ENCODE data around the gene PNMA8C. TPM values are rescaled to one million over a fixed set of nuclear protein-coding genes. Genes with fewer than 3 reads are reported as not detected.

The PNMA8C gene
- total RNA-seq, 2 donors from 2014 or later: 0.08 TPM; not detected in 1

DNA sequence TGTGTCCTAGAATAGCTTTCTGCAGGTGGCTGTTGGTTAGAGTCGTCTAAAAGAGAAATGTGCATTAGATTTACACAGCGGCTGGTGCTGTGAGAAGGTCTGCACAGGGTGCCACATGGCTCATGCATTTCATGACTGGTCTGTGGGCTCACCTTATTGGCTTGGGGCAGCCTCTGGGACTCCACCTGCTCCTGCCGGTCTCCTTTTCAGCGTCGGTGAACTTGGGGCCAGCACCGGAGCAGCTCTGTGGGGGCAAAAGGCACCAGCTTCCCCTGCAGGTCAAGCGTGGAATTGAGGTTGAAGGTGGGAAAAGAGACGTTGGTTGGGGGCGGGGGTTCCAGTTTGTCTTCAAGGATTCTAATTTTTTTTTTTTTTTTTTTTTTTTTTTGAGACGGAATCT lies 3.1 kb upstream of the PNMA8C start:
- peaks cover 13% of the 10 kb centered on the region for H3K27me3 ChIP-seq
- no peak for DNase-seq
- no peaks in the 10 kb centered on the region for H3K9me3 ChIP-seq
- H3K9ac ChIP-seq (ENCODE audit: low read depth in 2 of 2, low read length in 2 of 2): no peak overlapping the region
- H3K36me3 ChIP-seq: no peaks in the 10 kb centered on the region
- peaks cover 5% of the 10 kb centered on the region for H3K4me1 ChIP-seq
- intact Hi-C loops (cut with DNase I): no loop called here
- H3K27ac ChIP-seq: no peak overlapping the region
- no peak overlapping the region for H3K4me3 ChIP-seq
- TF ChIP-seq, protein P1, sequence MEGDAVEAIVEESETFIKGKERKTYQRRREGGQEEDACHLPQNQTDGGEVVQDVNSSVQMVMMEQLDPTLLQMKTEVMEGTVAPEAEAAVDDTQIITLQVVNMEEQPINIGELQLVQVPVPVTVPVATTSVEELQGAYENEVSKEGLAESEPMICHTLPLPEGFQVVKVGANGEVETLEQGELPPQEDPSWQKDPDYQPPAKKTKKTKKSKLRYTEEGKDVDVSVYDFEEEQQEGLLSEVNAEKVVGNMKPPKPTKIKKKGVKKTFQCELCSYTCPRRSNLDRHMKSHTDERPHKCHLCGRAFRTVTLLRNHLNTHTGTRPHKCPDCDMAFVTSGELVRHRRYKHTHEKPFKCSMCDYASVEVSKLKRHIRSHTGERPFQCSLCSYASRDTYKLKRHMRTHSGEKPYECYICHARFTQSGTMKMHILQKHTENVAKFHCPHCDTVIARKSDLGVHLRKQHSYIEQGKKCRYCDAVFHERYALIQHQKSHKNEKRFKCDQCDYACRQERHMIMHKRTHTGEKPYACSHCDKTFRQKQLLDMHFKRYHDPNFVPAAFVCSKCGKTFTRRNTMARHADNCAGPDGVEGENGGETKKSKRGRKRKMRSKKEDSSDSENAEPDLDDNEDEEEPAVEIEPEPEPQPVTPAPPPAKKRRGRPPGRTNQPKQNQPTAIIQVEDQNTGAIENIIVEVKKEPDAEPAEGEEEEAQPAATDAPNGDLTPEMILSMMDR (IDR thresholded peaks at IDR 0.05): no peak

DNA sequence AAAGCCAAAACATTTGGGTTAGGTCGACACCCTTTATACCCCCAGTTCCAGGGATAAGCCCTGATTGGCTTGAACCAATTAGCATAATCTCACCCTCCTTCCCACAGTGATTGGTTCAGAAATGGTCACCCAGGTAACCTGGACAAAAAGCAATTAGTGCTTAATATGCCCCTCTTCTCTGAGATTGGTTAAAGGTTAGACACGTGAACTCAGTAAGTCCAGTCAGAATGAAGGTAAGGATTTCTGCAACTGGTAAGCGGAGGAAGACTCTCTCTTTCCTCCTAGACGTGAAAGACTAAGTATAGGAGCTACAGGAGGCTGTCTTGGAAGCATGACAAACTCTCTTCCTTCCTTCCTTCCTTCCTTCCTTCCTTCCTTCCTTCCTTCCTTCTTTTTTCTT lies 1.3 kb upstream of the PNMA8C start:
- H3K27ac ChIP-seq: no peak overlapping the region
- TF ChIP-seq, protein P1 (IDR thresholded peaks at IDR 0.05): no peak
- H3K4me3 ChIP-seq: no peak overlapping the region
- no peak for DNase-seq
- H3K36me3 ChIP-seq: no peaks in the 10 kb centered on the region
- no peak overlapping the region for H3K9ac ChIP-seq (ENCODE audit: low read depth in 2 of 2, low read length in 2 of 2)
- H3K9me3 ChIP-seq: no peaks in the 10 kb centered on the region
- peaks cover 13% of the 10 kb centered on the region for H3K27me3 ChIP-seq
- H3K4me1 ChIP-seq: peaks cover 9% of the 10 kb centered on the region
- intact Hi-C loops (cut with DNase I): no loop called here

DNA sequence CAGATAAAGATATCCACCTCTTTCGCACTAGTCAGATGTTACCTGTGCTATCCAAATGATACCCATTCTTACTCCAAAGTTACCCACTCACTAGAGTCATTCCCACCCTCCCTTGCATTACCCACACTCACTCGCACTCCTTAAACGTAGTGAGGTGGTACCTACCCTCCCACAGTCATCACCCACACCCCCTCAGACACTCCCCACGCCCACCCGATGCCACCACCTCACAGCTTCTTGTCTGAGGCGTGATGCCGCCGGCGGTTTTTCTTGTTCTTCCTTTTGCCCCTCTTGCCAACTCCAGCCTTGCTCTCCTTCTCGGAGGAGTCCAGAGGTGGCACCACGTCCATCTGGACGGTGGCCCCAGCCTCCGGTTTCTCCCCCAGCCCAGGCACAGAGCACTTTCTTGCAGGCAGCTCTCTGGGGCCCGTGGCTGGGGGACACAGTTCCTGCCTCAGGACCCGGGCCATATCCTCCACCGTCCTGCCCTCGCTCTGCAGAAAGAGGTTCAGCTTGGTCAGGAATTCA lies 1.2 kb downstream of the PNMA8C start:
- no peaks in the 10 kb centered on the region for H3K9me3 ChIP-seq
- TF ChIP-seq, protein P1 (IDR thresholded peaks at IDR 0.05): no peak
- intact Hi-C loops (cut with DNase I): no loop called here
- no peak for DNase-seq
- H3K4me3 ChIP-seq: no peak overlapping the region
- no peak overlapping the region for H3K27ac ChIP-seq
- H3K4me1 ChIP-seq: peaks cover 9% of the 10 kb centered on the region
- H3K9ac ChIP-seq (ENCODE audit: low read depth in 2 of 2, low read length in 2 of 2): no peak overlapping the region
- H3K36me3 ChIP-seq: no peaks in the 10 kb centered on the region
- peaks cover 13% of the 10 kb centered on the region for H3K27me3 ChIP-seq

DNA sequence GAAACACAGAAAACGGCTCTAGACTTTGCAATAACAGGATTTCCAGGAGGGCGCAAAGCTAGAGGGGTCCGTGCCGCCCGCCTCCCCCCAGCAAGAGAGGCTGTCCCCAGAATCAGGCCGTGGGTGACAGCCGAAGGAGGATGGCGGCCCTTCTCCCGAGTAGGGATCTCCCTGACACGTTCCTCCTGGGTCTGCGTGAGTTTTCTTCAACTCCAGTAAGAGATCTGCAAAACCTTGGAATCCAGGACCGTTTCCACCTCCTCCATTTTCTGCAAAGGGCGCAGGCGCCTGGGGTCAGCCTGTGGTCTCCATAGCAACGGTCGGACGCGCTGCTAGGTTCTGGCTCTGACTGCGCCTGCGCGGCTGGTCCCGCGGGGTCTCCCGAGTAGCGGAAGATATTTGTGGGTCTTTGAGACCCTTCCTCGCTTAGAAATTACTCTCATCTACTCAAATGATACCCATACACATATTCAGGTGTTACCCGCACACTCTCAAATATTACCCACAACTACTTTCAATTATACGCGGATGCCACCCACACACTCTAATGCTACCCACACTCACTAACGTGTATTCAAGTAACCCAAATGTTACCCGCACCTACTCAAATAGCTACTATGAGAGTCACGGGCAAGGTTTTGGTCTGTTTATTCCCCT lies 2.1 kb downstream of the PNMA8C start:
- peaks cover 13% of the 10 kb centered on the region for H3K27me3 ChIP-seq
- TF ChIP-seq, protein P1 (IDR thresholded peaks at IDR 0.05): no peak
- H3K36me3 ChIP-seq: no peaks in the 10 kb centered on the region
- H3K9ac ChIP-seq (ENCODE audit: low read depth in 2 of 2, low read length in 2 of 2): peak overlapping the region in 1 of 2 donors; percentile 56
- H3K4me3 ChIP-seq: peak overlapping the region; percentile 38
- DNase-seq: peak; percentile 54
- no peaks in the 10 kb centered on the region for H3K9me3 ChIP-seq
- H3K4me1 ChIP-seq: peaks cover 9% of the 10 kb centered on the region
- intact Hi-C loops (cut with DNase I): no loop called here
- H3K27ac ChIP-seq: no peak overlapping the region

DNA sequence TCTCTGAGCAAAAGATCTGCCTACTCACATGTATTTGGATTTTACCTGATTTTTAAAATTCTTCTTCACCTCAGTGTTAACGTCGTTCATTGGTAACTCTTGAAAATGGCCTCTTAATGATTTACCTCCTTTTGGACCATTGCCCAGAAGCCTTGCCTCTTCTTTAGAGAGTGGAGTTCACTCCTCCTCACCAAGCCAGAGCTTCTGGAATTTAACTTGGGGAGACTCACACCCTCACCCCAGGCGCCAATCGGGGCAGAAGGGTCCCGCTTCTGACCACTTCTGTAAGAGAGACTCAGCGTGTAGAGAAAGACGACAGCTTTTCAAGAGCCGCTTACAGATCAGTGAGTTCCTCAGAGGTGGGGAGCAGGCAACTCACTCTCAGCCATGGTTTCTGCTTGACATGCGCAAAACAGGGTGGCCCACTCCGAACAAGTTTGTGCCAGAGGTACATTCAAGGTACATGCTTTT lies 2.7 kb downstream of the PNMA8C start:
- intact Hi-C loops (cut with DNase I): no loop called here

More for the DNA sequence above, 2.7 kb downstream of the PNMA8C start:
- H3K27ac ChIP-seq: no peak overlapping the region
- peak overlapping the region in 1 of 2 donors; percentile 56 for H3K9ac ChIP-seq (ENCODE audit: low read depth in 2 of 2, low read length in 2 of 2)
- H3K36me3 ChIP-seq: no peaks in the 10 kb centered on the region
- H3K27me3 ChIP-seq: peaks cover 13% of the 10 kb centered on the region
- TF ChIP-seq, protein P1 (IDR thresholded peaks at IDR 0.05): no peak
- peak overlapping the region; percentile 38 for H3K4me3 ChIP-seq
- H3K9me3 ChIP-seq: no peaks in the 10 kb centered on the region
- H3K4me1 ChIP-seq: peaks cover 9% of the 10 kb centered on the region
- no peak for DNase-seq
